Esophagus (tissue), 2 donors: ENCODE measurements around the gene PRKN. TPM values are rescaled to one million over a fixed set of nuclear protein-coding genes. Genes with fewer than 3 reads are reported as not detected.

Experiments
- H3K27ac ChIP-seq, 2 donors: one replicate each; pipeline ENCODE4 v1.5.1; 2013; ENCODE audit warnings: low read depth in 2 of 2, mild to moderate bottlenecking in 2 of 2, inconsistent platforms in 1 of 2, low read length in 1 of 2, moderate library complexity in 1 of 2
- H3K27me3 ChIP-seq, 2 donors: one replicate each; pipeline ENCODE4 v1.6.1; 2013; ENCODE audit warnings: low read length in 2 of 2, control low read depth in 1 of 2, mild to moderate bottlenecking in 1 of 2; ENCODE audit not compliant: insufficient read depth in 2 of 2, control insufficient read depth in 1 of 2
- H3K36me3 ChIP-seq, 2 donors: one replicate each; pipeline ENCODE4 v1.6.1; 2013; ENCODE audit warnings: low read length in 1 of 2; ENCODE audit not compliant: control insufficient read depth in 2 of 2, insufficient read depth in 2 of 2
- H3K4me1 ChIP-seq, 2 donors: one replicate each; pipeline ENCODE4 v1.6.1; 2013; ENCODE audit warnings: low read length in 1 of 2; ENCODE audit not compliant: control insufficient read depth in 2 of 2, insufficient read depth in 2 of 2
- H3K4me3 ChIP-seq, 2 donors: one replicate each; pipeline ENCODE4 v1.5.1; 2013; ENCODE audit warnings: low read length in 2 of 2, mild to moderate bottlenecking in 2 of 2, low read depth in 1 of 2, moderate library complexity in 1 of 2
- H3K9me3 ChIP-seq, 2 donors: one replicate each; pipeline ENCODE4 v1.6.1; 2013; ENCODE audit warnings: mild to moderate bottlenecking in 2 of 2, low read depth in 1 of 2, low read length in 1 of 2, moderate library complexity in 1 of 2; ENCODE audit not compliant: control insufficient read depth in 2 of 2, insufficient read depth in 1 of 2
- WGBS, 2 donors: extraction: QIAGEN DNeasy Blood & Tissue Kit; methylation state at CpG; one replicate each; pipeline ENCODE4 v1.1.7; 2013; 5-methylcytosine and 5-hydroxymethylcytosine counted together
- polyA plus RNA-seq, 2 donors: library from polyadenylated mRNA; stranded (reverse); fragments of 200-250 nt; gene quantifications; one replicate each; pipeline ENCODE4 v1.2.3, GENCODE V29; 2013
- donor health status: healthy with polysubstance abuse.
- donor health status: Bipolar disorder and iron deficiency.

Gene PRKN
- polyA plus RNA-seq, 2 donors, result 0.28 to 0.45 TPM

DNA sequence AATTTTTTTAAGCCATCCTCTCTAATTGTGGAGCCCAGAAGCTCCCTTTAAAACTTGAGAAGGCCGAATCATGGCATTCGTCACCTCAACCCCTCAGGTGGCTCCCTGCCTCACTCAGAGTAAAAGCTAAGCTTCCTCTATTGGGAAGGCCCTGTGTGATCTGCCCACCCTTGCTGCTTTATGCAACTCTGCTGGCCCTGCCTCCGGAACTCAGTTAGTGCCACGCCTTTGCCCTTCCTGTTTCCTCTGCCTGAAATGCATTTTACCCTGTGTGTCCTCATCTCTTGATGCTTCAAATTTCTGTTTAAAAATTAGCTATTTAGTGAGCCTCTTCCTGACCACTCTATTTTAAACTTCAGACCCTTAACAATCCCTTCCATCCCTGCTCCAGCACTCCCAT is 5.9 kb upstream of the PRKN start:
- H3K27me3 ChIP-seq, result no peaks in the 10 kb centered on the region
- WGBS, 2 donors, result 68 to 76% methylated on average over 4 of the region's 4 CpGs
- H3K36me3 ChIP-seq, result no peaks in the 10 kb centered on the region
- H3K4me3 ChIP-seq, result no peak overlapping the region
- no peaks in the 10 kb centered on the region for H3K4me1 ChIP-seq
- no peaks in the 10 kb centered on the region for H3K9me3 ChIP-seq
- no peak overlapping the region for H3K27ac ChIP-seq

DNA sequence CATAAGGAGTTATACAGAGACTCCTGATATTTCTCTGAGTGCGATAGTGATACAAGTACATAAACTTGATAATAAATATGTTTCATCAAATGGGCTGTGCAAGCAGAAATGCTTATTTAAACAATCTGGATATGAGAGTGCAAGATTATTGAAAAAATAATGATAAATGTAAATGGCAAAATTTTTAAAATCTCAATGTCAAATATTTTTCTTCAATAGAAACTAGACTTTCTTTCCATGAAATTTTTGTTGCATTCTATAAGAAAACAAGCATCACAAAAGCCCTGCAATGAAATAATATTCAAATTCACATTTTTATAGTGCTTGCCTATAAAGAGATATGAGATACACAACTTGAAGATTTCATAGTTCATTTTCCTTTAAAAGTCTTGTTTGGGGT is 2.9 kb upstream of the PRKN start:
- H3K4me1 ChIP-seq, result no peaks in the 10 kb centered on the region
- H3K36me3 ChIP-seq, result no peaks in the 10 kb centered on the region
- H3K27me3 ChIP-seq, result no peaks in the 10 kb centered on the region
- WGBS, 2 donors, result 99 to 100% methylated on average over 1 of the region's 1 CpG
- H3K27ac ChIP-seq, result no peak overlapping the region
- H3K9me3 ChIP-seq, result no peaks in the 10 kb centered on the region
- no peak overlapping the region for H3K4me3 ChIP-seq

DNA sequence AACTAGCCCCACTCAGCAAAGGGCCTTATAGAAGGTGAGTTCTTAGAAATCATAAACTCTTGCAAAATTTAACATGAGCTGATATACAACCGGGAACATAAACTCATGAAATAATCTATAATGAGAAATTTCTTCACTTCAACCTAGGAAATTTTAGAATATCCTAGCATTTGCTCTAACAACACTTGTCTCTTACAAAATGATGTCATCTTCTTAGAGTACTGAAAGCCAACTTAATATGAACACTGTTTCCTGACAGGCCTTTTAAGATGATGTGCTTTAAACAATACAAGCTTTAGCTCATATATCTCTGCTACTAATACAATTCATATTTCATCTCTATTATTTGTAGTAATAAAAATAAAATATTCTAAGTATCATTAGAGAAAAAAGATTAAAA is 1.1 kb upstream of the PRKN start:
- H3K4me1 ChIP-seq, result no peaks in the 10 kb centered on the region
- no peak overlapping the region for H3K4me3 ChIP-seq
- H3K27ac ChIP-seq, result no peak overlapping the region
- H3K36me3 ChIP-seq, result no peaks in the 10 kb centered on the region
- 88 to 93% methylated on average over 1 of the region's 1 CpG for WGBS, 2 donors
- no peaks in the 10 kb centered on the region for H3K9me3 ChIP-seq
- no peaks in the 10 kb centered on the region for H3K27me3 ChIP-seq

DNA sequence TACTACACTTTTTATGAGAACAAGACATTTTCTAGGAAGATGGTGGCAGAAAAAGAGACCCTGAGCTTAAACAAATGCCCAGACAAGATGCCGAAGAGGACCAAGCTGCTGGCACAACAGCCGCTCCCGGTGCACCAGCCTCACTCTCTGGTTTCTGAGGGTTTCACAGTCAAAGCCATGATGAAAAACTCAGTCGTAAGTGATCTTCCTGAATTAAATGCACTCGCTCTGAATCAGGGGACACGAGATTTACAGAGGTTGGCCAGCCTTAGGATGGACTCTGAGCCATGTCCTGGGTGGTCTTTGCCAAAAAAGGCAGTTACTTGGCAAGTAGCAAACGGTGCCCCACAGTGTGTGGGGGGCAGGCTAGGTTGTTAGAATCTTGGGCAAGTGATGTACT is 631 bp upstream of the PRKN start:
- WGBS, 2 donors, result 20 to 28% methylated on average over 7 of the region's 7 CpGs
- Histone ChIP-seq H3K36me3 (no peaks in the 10 kb centered on the region), H3K4me1 (no peaks in the 10 kb centered on the region), H3K4me3 (peak overlapping the region; percentile 69 to 93), H3K9me3 (no peaks in the 10 kb centered on the region), H3K27ac (peak overlapping the region in 1 of 2 donors; percentile 30), H3K27me3 (no peaks in the 10 kb centered on the region)

DNA sequence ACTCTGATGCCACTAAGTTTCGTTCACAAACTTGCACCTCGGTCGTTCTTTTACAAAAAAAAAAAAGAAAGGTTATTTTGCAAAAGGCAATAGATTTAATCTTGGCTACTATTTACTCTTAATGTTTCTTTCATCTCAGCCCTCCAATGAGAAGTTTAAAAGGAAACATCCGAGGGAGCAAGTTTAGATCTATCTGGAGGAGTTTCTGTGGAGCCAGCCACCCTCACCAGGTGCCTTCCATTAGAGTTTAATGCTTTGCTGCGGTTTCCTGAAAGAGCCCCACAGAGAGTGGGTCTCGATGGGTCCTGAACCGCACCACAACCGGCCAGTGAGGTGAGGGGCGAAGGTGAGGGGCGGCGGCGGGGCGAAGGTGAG is 632 bp downstream of the PRKN start:
- WGBS, 2 donors, result 6 to 8% methylated on average over 13 of the region's 13 CpGs
- H3K4me1 ChIP-seq, result no peaks in the 10 kb centered on the region
- no peaks in the 10 kb centered on the region for H3K36me3 ChIP-seq
- H3K4me3 ChIP-seq, result peak overlapping the region; percentile 69 to 93
- peak overlapping the region; percentile 82 to 87 for H3K27ac ChIP-seq
- no peaks in the 10 kb centered on the region for H3K9me3 ChIP-seq
- H3K27me3 ChIP-seq, result no peaks in the 10 kb centered on the region

DNA sequence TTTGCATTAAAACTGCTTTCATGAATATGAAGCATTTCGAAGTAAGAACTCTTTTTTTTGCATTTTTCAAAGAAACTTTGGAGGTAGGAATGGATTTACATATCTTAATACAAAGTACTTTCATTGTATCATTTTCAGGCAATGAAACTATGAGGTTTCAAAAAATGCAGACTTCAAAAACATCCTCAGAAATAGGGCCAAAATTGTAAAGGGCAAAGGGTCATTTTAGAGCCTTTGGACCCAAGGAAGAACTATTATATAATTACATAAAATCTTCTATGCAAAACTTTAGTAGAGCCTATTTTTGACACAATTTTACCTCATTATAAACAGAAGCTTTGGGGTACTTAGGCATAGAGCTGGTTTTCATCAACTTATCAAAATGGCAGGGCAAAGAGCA is 4.9 kb downstream of the PRKN start:
- Histone ChIP-seq H3K9me3 (no peaks in the 10 kb centered on the region), H3K4me3 (no peak overlapping the region), H3K27me3 (no peaks in the 10 kb centered on the region), H3K27ac (no peak overlapping the region), H3K36me3 (no peaks in the 10 kb centered on the region), H3K4me1 (no peaks in the 10 kb centered on the region)
- WGBS, 2 donors, result 82% methylated on average over 1 of the region's 1 CpG

DNA sequence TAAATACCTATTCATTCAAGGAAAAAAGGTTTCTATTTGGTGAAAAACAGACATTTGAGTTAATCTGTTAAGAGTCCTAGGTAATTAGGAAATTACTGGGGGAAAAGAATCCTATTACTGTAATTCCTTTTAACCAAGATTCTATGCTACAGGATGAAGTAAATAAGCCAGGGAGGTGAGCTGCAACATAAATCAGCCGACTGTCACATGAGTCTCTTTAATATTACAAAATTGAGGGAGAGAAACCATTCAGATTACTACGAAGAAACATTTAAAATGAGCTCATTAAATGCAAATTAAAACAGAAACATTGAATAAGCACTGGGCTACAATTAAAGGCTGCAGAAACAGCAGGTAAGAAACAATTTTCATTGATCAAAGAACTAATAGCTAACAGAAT is 5.3 kb downstream of the PRKN start:
- no peak overlapping the region for H3K27ac ChIP-seq

DNA sequence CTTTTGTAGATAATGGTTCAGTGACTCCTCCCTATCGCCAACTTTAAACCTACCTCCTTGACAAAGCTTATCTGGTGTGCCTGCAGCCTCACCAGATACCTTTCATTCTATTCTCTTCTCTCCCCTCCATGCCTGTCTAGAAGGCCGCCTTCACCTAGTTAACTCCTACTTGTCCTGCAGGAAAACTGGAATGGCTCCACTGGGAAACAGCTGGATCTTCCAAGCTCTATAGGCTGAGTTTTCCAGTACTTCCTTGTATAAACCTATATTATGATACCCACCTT is 6.2 kb downstream of the PRKN start:
- Histone ChIP-seq H3K27me3 (no peaks in the 10 kb centered on the region), H3K4me3 (no peak overlapping the region), H3K4me1 (no peaks in the 10 kb centered on the region), H3K27ac (no peak overlapping the region), H3K36me3 (no peaks in the 10 kb centered on the region), H3K9me3 (no peaks in the 10 kb centered on the region)
- 96 to 98% methylated on average over 2 of the region's 2 CpGs for WGBS, 2 donors

More for the DNA sequence above, 5.3 kb downstream of the PRKN start:
- no peaks in the 10 kb centered on the region for H3K4me1 ChIP-seq
- 83 to 86% methylated on average over 2 of the region's 2 CpGs for WGBS, 2 donors
- H3K4me3 ChIP-seq, result no peak overlapping the region
- H3K27me3 ChIP-seq, result no peaks in the 10 kb centered on the region
- no peaks in the 10 kb centered on the region for H3K36me3 ChIP-seq
- no peaks in the 10 kb centered on the region for H3K9me3 ChIP-seq

DNA sequence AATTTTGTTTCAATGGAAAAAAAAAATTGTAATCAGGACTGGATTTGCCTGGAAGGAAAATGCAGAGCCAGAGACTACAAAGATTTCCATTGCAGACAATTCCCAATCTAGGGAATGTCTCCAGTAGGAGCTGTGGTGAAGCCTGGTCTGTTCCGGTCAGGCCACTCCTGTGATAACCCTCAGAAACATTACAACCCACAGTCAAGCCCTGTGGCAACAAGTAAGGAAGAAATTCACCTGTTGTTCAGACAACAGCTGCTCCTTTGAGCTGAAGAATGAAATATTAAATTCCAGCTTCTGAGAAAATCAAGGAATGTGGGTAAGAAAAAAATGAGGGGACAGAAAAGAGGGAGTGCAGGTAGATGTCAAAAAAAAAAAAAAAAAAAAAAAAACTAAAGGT is 8.0 kb downstream of the PRKN start:
- H3K27ac ChIP-seq, result no peak overlapping the region
- H3K27me3 ChIP-seq, result no peaks in the 10 kb centered on the region
- H3K4me3 ChIP-seq, result no peak overlapping the region
- no peaks in the 10 kb centered on the region for H3K4me1 ChIP-seq
- WGBS, 2 donors, result 80 to 96% methylated on average over 1 of the region's 1 CpG
- no peaks in the 10 kb centered on the region for H3K36me3 ChIP-seq
- no peaks in the 10 kb centered on the region for H3K9me3 ChIP-seq

DNA sequence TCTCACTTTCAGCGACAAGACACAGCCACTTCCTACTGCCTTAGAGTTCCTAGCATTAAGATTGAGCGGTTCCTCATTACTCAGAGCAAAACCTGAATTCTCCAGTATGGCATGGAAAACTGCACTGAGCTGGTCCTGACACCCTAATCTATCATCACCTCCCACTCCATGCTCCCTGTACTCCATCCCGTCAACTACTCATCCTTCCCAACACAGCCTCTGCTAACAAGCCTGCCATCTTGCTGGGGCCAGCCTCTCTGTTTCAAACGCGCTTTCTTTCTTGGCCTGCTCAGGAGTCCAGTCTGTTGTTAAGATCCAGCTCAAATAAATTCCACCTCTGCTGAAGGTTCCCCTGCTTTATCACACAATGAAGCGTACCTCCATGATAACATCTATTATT is 12.0 kb downstream of the PRKN start:
- 92 to 97% methylated on average over 6 of the region's 6 CpGs for WGBS, 2 donors
- Histone ChIP-seq H3K36me3 (no peaks in the 10 kb centered on the region), H3K4me1 (no peaks in the 10 kb centered on the region)

More for the DNA sequence above, 12.0 kb downstream of the PRKN start:
- Histone ChIP-seq H3K27me3 (no peaks in the 10 kb centered on the region), H3K4me3 (no peak overlapping the region), H3K9me3 (no peaks in the 10 kb centered on the region), H3K27ac (no peak overlapping the region)
